ENCODE measurements around the gene PGM5. TPM values are rescaled to one million over a fixed set of nuclear protein-coding genes. Genes with fewer than 3 reads are reported as not detected.
A peak's percentile ranks its signal among the peaks of the same experiment; 100 is the strongest.

Gene PGM5
- total and polyA plus RNA-seq, 5 experiments from 2014 or later = not detected

GRCh38 chr9:68462105-68462775, 105.8 kb downstream of the PGM5 start:
- Mint-ChIP-seq H3K27ac (peak overlapping the region in 1 of 10 donors; percentile 3), H3K4me1 (no peaks in the 10 kb centered on the region), H3K27me3 (peaks cover 0 to 10% (median 3%) of the 10 kb centered on the region in 5 donors), H3K36me3 (no peaks in the 10 kb centered on the region), H3K4me3 (no peak overlapping the region), H3K9me3 (no peaks in the 10 kb centered on the region)
- POLR2A ChIA-PET = no interaction called here
- DNase-seq (no peak), ATAC-seq (no peak)

DNA sequence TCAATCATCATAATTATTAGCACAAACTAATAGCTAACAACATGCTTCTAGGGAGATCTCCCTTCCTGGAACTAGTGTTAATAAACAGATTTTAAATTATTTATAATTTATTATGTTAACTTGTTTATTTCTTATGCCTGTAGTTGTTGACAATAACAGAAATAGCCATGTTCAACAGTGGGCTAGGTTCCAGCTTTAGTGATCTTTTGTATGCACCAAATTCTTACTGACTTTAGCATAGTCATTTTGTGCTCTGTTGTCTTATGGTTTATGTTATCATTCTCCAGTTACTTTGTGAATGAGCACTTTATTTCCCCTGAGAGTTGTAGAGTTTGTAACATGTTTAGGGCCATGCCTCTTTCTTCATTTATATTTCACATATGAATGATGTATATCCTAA, 113.7 kb downstream of the PGM5 start:
- DNase-seq (no peak), ATAC-seq (no peak)
- Mint-ChIP-seq H3K27me3 (peaks cover 4 to 24% (median 15%) of the 10 kb centered on the region in 5 donors), H3K4me3 (no peak overlapping the region), H3K27ac (no peak overlapping the region), H3K36me3 (no peaks in the 10 kb centered on the region), H3K9me3 (peaks cover 0 to 2% (median 0%) of the 10 kb centered on the region in 9 donors), H3K4me1 (no peaks in the 10 kb centered on the region)
- POLR2A ChIA-PET = no interaction called here

GRCh38 chr9:68470634-68471033, 114.2 kb downstream of the PGM5 start:
- Mint-ChIP-seq H3K27ac (no peak overlapping the region), H3K4me3 (no peak overlapping the region), H3K36me3 (no peaks in the 10 kb centered on the region), H3K4me1 (no peaks in the 10 kb centered on the region), H3K27me3 (peaks cover 4 to 24% (median 15%) of the 10 kb centered on the region in 5 donors), H3K9me3 (peaks cover 0 to 2% (median 0%) of the 10 kb centered on the region in 9 donors)
- DNase-seq (no peak), ATAC-seq (no peak)
- POLR2A ChIA-PET = no interaction called here

DNA sequence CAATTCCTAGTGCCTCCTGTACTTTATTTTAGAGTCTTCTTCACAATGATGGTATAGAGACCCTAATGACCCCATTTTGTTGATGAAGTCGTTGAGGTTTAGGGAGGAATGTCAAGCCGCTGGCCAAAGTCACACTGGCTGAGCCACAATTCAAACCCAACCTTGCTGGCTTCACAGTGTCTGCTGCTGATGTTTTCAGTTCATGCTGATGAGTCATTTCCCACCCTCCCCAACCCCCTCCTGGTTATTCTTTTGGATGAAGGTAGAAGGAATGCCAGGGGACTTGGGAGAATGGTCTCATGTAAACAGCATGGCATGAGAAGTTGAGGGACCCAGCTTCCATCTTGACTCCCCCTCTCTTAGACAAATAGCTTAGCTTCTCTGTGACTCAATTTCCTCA, 115.7 kb downstream of the PGM5 start:
- ATAC-seq = no peak
- Mint-ChIP-seq H3K27me3 (peaks cover 9 to 34% (median 21%) of the 10 kb centered on the region in 5 donors), H3K27ac (no peak overlapping the region), H3K4me3 (no peak overlapping the region), H3K4me1 (no peaks in the 10 kb centered on the region), H3K36me3 (no peaks in the 10 kb centered on the region), H3K9me3 (peaks cover 0 to 2% (median 0%) of the 10 kb centered on the region in 9 donors)
- POLR2A ChIA-PET = no interaction called here
- no peak for DNase-seq

GRCh38 chr9:68473790-68474189, 117.4 kb downstream of the PGM5 start:
- H3K27me3 Mint-ChIP-seq = peaks cover 7 to 30% (median 20%) of the 10 kb centered on the region in 5 donors
- H3K9me3 Mint-ChIP-seq = no peaks in the 10 kb centered on the region
- DNase-seq (no peak), ATAC-seq (no peak)
- H3K4me3 Mint-ChIP-seq = no peak overlapping the region
- H3K27ac Mint-ChIP-seq = no peak overlapping the region
- POLR2A ChIA-PET = no interaction called here
- H3K4me1 Mint-ChIP-seq = no peaks in the 10 kb centered on the region
- H3K36me3 Mint-ChIP-seq = no peaks in the 10 kb centered on the region

DNA sequence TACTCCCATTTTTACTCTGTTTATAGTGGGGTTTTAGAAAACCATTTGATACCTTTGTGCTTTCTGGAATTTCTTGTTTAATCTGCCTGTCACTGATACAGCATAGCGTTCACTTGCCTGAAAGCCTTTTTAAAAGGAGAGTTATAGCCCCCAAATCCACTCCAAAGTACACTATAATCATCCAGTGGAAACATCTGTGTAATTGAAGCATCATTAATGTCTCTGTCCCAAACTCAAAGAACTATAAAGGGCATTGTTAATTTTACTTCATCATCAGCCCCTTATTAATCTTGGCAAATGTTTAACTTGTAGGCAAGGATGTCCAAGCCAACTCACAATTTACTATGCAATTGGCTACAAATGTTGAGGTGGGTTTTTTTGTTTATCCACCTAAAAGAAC, 120.0 kb downstream of the PGM5 start:
- POLR2A ChIA-PET = no interaction called here
- no peaks in the 10 kb centered on the region for H3K4me1 Mint-ChIP-seq
- ATAC-seq (no peak), DNase-seq (no peak)
- no peaks in the 10 kb centered on the region for H3K36me3 Mint-ChIP-seq
- H3K9me3 Mint-ChIP-seq = no peaks in the 10 kb centered on the region
- H3K27ac Mint-ChIP-seq = no peak overlapping the region
- H3K4me3 Mint-ChIP-seq = no peak overlapping the region
- peaks cover 6 to 20% (median 12%) of the 10 kb centered on the region in 5 donors for H3K27me3 Mint-ChIP-seq

- H3K4me1 Mint-ChIP-seq = no peaks in the 10 kb centered on the region
- no peak for ATAC-seq
- H3K36me3 Mint-ChIP-seq = no peaks in the 10 kb centered on the region
- H3K27me3 Mint-ChIP-seq = peaks cover 5 to 20% (median 10%) of the 10 kb centered on the region in 5 donors
- POLR2A ChIA-PET = no interaction called here
- no peaks in the 10 kb centered on the region for H3K9me3 Mint-ChIP-seq
- H3K4me3 Mint-ChIP-seq = no peak overlapping the region
- H3K27ac Mint-ChIP-seq = no peak overlapping the region
- no peak for DNase-seq
Measured at GRCh38 chr9:68476847-68477246, 120.4 kb downstream of the PGM5 start.

- Mint-ChIP-seq H3K27me3 (peaks cover 6 to 39% (median 16%) of the 10 kb centered on the region in 5 donors), H3K4me1 (no peaks in the 10 kb centered on the region), H3K36me3 (peaks cover 0 to 8% (median 0%) of the 10 kb centered on the region in 3 donors), H3K9me3 (peaks cover 0 to 11% (median 0%) of the 10 kb centered on the region in 9 donors), H3K27ac (no peak overlapping the region), H3K4me3 (no peak overlapping the region)
- DNase-seq = no peak
- no peak for ATAC-seq
- POLR2A ChIA-PET = no interaction called here
Measured at GRCh38 chr9:68480807-68481206, 124.4 kb downstream of the PGM5 start.

DNA sequence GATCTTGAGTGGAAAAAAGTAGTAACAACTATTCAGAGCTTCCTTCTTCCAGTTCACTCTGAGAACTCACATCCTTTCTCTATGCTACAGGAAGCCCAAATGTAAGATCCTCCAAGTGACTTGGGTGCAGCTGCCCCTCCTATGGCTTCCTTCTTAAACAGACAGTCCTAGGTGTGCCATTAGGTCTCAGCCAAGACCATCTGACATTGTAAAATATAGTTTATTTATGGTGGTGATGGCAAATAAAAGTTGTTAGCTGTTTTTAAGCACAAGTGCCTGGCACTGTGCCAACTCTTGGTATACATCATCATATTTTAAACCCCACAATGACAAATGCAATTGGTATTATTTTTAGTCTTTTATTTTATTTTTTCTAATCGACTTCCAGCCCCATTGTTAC, 126.1 kb downstream of the PGM5 start:
- H3K36me3 Mint-ChIP-seq = peaks cover 0 to 11% (median 0%) of the 10 kb centered on the region in 3 donors
- no peaks in the 10 kb centered on the region for H3K4me1 Mint-ChIP-seq
- peaks cover 0 to 19% (median 7%) of the 10 kb centered on the region in 9 donors for H3K9me3 Mint-ChIP-seq
- ATAC-seq = no peak
- no peak for DNase-seq
- H3K4me3 Mint-ChIP-seq = no peak overlapping the region
- no peak overlapping the region for H3K27ac Mint-ChIP-seq
- POLR2A ChIA-PET = no interaction called here
- H3K27me3 Mint-ChIP-seq = peaks cover 6 to 30% (median 13%) of the 10 kb centered on the region in 5 donors

GRCh38 chr9:68488126-68488525, 131.7 kb downstream of the PGM5 start:
- Mint-ChIP-seq H3K9me3 (peaks cover 0 to 19% (median 7%) of the 10 kb centered on the region in 9 donors), H3K36me3 (peaks cover 0 to 11% (median 0%) of the 10 kb centered on the region in 3 donors), H3K4me3 (no peak overlapping the region), H3K4me1 (no peaks in the 10 kb centered on the region), H3K27ac (no peak overlapping the region), H3K27me3 (peaks cover 7 to 51% (median 19%) of the 10 kb centered on the region in 5 donors)
- POLR2A ChIA-PET = no interaction called here
- DNase-seq = no peak
- ATAC-seq = no peak

DNA sequence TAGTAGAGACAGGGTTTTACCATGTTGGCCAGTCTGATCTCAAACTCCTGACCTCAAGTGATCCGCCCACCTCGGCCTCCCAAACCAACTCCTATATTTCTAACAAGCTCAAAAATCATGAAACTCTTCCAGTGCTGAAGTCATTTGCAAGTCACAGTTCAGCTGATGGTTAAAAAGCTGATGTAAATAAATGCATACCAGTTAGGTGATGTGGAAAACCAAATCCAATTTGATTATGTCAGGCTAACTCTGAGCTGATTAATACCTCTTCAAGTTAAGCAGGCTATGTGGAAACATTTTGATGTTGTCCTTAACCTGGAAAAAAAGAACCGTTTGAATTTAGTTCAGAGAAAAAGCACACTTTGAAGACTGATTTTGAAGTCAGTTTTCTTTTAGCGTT, 133.2 kb downstream of the PGM5 start:
- H3K27ac Mint-ChIP-seq = no peak overlapping the region
- H3K36me3 Mint-ChIP-seq = peaks cover 0 to 11% (median 0%) of the 10 kb centered on the region in 3 donors
- ATAC-seq = no peak
- no peaks in the 10 kb centered on the region for H3K4me1 Mint-ChIP-seq
- peaks cover 6 to 54% (median 19%) of the 10 kb centered on the region in 5 donors for H3K27me3 Mint-ChIP-seq
- POLR2A ChIA-PET = no interaction called here
- H3K4me3 Mint-ChIP-seq = no peak overlapping the region
- peaks cover 0 to 19% (median 7%) of the 10 kb centered on the region in 9 donors for H3K9me3 Mint-ChIP-seq
- DNase-seq = no peak

DNA sequence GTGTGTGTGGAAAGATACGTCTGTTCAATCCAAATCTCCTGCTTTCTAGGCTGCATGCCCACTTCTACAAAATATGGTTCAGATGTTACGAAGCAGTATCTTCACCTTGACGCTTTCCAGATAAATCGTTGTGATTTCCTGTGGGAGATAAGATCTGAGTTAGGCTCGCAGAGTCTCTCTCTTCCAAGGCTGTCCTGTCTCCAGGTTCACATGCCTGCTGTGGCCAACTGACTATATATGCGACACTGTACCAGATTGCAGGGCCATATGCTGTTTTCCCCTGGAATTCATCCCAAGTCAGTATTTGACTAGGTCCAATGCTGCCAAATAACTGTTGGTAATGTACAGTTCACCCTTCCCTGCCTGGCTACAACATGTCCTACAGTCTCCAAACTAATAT, 136.4 kb downstream of the PGM5 start:
- Mint-ChIP-seq H3K27ac (no peak overlapping the region), H3K9me3 (peaks cover 0 to 8% (median 0%) of the 10 kb centered on the region in 9 donors), H3K36me3 (no peaks in the 10 kb centered on the region), H3K4me3 (no peak overlapping the region), H3K4me1 (no peaks in the 10 kb centered on the region), H3K27me3 (peaks cover 8 to 42% (median 12%) of the 10 kb centered on the region in 5 donors)
- no peak for DNase-seq
- ATAC-seq = no peak
- POLR2A ChIA-PET = no interaction called here

- H3K27ac Mint-ChIP-seq = no peak overlapping the region
- ATAC-seq = no peak
- no peaks in the 10 kb centered on the region for H3K36me3 Mint-ChIP-seq
- DNase-seq = no peak
- POLR2A ChIA-PET = no interaction called here
- no peaks in the 10 kb centered on the region for H3K4me1 Mint-ChIP-seq
- H3K9me3 Mint-ChIP-seq = peaks cover 0 to 3% (median 0%) of the 10 kb centered on the region in 9 donors
- H3K27me3 Mint-ChIP-seq = peaks cover 8 to 38% (median 12%) of the 10 kb centered on the region in 5 donors
- no peak overlapping the region for H3K4me3 Mint-ChIP-seq
Measured at GRCh38 chr9:68493541-68493940, 137.1 kb downstream of the PGM5 start.
